NT2/D1 (cell line): Measurements from ENCODE around the gene CTIF.

ENCODE experiments used
- SUZ12 ChIP-seq: IDR thresholded peaks from 2 replicates; pipeline ENCODE4 v1.6.1; 2011; ENCODE audit not compliant: insufficient read length, insufficient read depth; ENCODE audit errors: extremely low read depth
- YY1 ChIP-seq: IDR thresholded peaks from 2 replicates; pipeline ENCODE4 v1.6.1; 2011; ENCODE audit not compliant: insufficient read length, insufficient read depth

- TF ChIP-seq YY1, result no peak
- no peak for TF ChIP-seq SUZ12
Observed at GRCh38 chr18:48613589-48614404, 75.0 kb downstream of the CTIF start.
